IMR-90 (cell line): ENCODE measurements around the gene ACSF2. TPM values are rescaled to one million over a fixed set of nuclear protein-coding genes. Genes with fewer than 3 reads are reported as not detected.

Experiments
- ATAC-seq: fragments of 200-7000 bp; cut with Tn5 transposase; 2 replicates; pipeline ENCODE4 v1.9.1; 2020; ENCODE audit warnings: low read depth, mild to moderate bottlenecking, moderate library complexity
- BruUV-seq: library from RNA; stranded (reverse); fragments of 400-500 nt; replicated peaks from 2 replicates; lab custom pipeline; 2021; lab: Mats Ljungman, UMichigan
- CTCF ChIA-PET: fragments of 300-600 bp; formaldehyde crosslinking; extraction: SDS; loops from one replicate; lab custom pipeline; 2021; ENCODE audit warnings: antibody characterized with exemption; lab: Yijun Ruan, JAX
- POLR2A ChIA-PET: fragments of 300-600 bp; sonication (Branson Sonifier 250); formaldehyde crosslinking; loops from one replicate; lab custom pipeline; 2022; ENCODE audit warnings: antibody characterized with exemption; ENCODE audit not compliant: unreplicated experiment; lab: Charles Lee
- DNase-seq: peaks from one replicate; pipeline ENCODE4 v3.0.0; 2013
- H2AFZ ChIP-seq: replicated peaks from 2 replicates; pipeline ENCODE3; 2013; ENCODE audit warnings: low read length, mild to moderate bottlenecking; ENCODE audit not compliant: poor library complexity
- H2AK5ac ChIP-seq: 2 replicates; pipeline ENCODE4 v1.6.1; 2013; ENCODE audit warnings: low read depth, low read length, inconsistent platforms
- H2AK9ac ChIP-seq: replicated peaks from 2 replicates; pipeline ENCODE3; 2013; ENCODE audit warnings: mild to moderate bottlenecking, low read depth, low read length, moderate library complexity; ENCODE audit not compliant: poor library complexity
- H2BK120ac ChIP-seq: 2 replicates; pipeline ENCODE4 v1.6.1; 2013; ENCODE audit warnings: low read depth, low read length, inconsistent platforms
- H2BK15ac ChIP-seq: 3 replicates; pipeline ENCODE4 v1.6.1; 2013; ENCODE audit warnings: low read depth, low read length, inconsistent platforms
- H2BK20ac ChIP-seq: 2 replicates; pipeline ENCODE4 v1.6.1; 2013; ENCODE audit warnings: low read depth, mild to moderate bottlenecking, inconsistent platforms, low read length, moderate library complexity
- H2BK5ac ChIP-seq: 2 replicates; pipeline ENCODE4 v1.6.1; 2013; ENCODE audit warnings: mild to moderate bottlenecking, low read depth, low read length, inconsistent platforms; ENCODE audit not compliant: poor library complexity, severe bottlenecking
- H3K14ac ChIP-seq: replicated peaks from 2 replicates; pipeline ENCODE4 v1.6.1; 2013; ENCODE audit warnings: low read depth, low read length, inconsistent platforms
- H3K18ac ChIP-seq: 2 replicates; pipeline ENCODE4 v1.6.1; 2013; ENCODE audit warnings: low read depth, low read length, control low read depth
- H3K23ac ChIP-seq: 2 replicates; pipeline ENCODE4 v1.6.1; 2013; ENCODE audit warnings: low read depth, low read length, inconsistent platforms
- H3K27ac ChIP-seq: 2 replicates; pipeline ENCODE4 v1.5.1; 2013; ENCODE audit warnings: mild to moderate bottlenecking, control low read depth, low read length; ENCODE audit not compliant: insufficient read depth
- H3K27me3 ChIP-seq: 2 replicates; pipeline ENCODE4 v1.6.1; 2013; ENCODE audit warnings: low read length; ENCODE audit not compliant: control insufficient read depth, insufficient read depth
- H3K36me3 ChIP-seq: 2 replicates; pipeline ENCODE4 v1.6.1; 2013; ENCODE audit warnings: low read length, mixed read lengths; ENCODE audit not compliant: control insufficient read depth, insufficient read depth
- H3K4ac ChIP-seq: 2 replicates; pipeline ENCODE4 v1.6.1; 2013; ENCODE audit warnings: low read depth, low read length, inconsistent platforms
- H3K4me1 ChIP-seq: 2 replicates; pipeline ENCODE4 v1.6.1; 2013; ENCODE audit warnings: low read length, mixed read lengths; ENCODE audit not compliant: control insufficient read depth, insufficient read depth
- H3K4me2 ChIP-seq: 2 replicates; pipeline ENCODE4 v1.6.1; 2013; ENCODE audit warnings: low read depth, mild to moderate bottlenecking, control low read depth, low read length, moderate library complexity
- H3K4me3 ChIP-seq: 2 replicates; pipeline ENCODE4 v1.5.1; 2013; ENCODE audit warnings: low read depth, mild to moderate bottlenecking, control low read depth, low read length, moderate library complexity; ENCODE audit not compliant: insufficient read depth
- H3K56ac ChIP-seq: 2 replicates; pipeline ENCODE4 v1.6.1; 2013; ENCODE audit warnings: low read length, inconsistent platforms; ENCODE audit not compliant: insufficient read depth; ENCODE audit errors: extremely low read depth
- H3K79me1 ChIP-seq, 2 experiments: 2 replicates each; pipeline ENCODE4 v1.6.1; 2013; ENCODE audit warnings: low read length in 2 of 2, inconsistent platforms in 1 of 2, low read depth in 1 of 2
- H3K9ac ChIP-seq: 2 replicates; pipeline ENCODE4 v1.6.1; 2013; ENCODE audit warnings: low read depth, low read length, control low read depth
- H3K9me1 ChIP-seq: 2 replicates; pipeline ENCODE4 v1.6.1; 2013; ENCODE audit warnings: low read length, inconsistent platforms; ENCODE audit not compliant: insufficient read depth
- H3K9me3 ChIP-seq: 2 replicates; pipeline ENCODE4 v1.6.1; 2013; ENCODE audit warnings: low read length; ENCODE audit not compliant: control insufficient read depth, insufficient read depth
- H4K20me1 ChIP-seq: 2 replicates; pipeline ENCODE4 v1.6.1; 2013; ENCODE audit warnings: low read length, inconsistent platforms; ENCODE audit not compliant: insufficient read depth
- H4K5ac ChIP-seq: 2 replicates; pipeline ENCODE4 v1.6.1; 2013; ENCODE audit warnings: mild to moderate bottlenecking, low read depth, low read length, control low read depth
- H4K8ac ChIP-seq, 2 experiments: 2 replicates each; pipeline ENCODE4 v1.6.1; 2013; ENCODE audit warnings: low read depth in 2 of 2, low read length in 2 of 2, control low read depth in 1 of 2, inconsistent platforms in 1 of 2
- H4K91ac ChIP-seq: 2 replicates; pipeline ENCODE4 v1.6.1; 2013; ENCODE audit warnings: low read depth, low read length, inconsistent platforms; ENCODE audit not compliant: insufficient read depth
- FOS ChIP-seq: fragments of 150-350 bp; IDR thresholded peaks from 2 replicates; pipeline ENCODE4 v1.6.1; 2016; ENCODE audit warnings: low read depth, low read length
- MAFK ChIP-seq: IDR thresholded peaks from 2 replicates; pipeline ENCODE4 v1.6.1; 2012; ENCODE audit warnings: low read depth, low read length, improper control_type of control experiment
- WGBS, 2 experiments: methylation state at CpG; one replicate each; pipeline versions ENCODE4 v1.1.5 to v1.1.7; 2013; ENCODE audit warnings: missing lambda C conversion rate in 2 of 2; ENCODE audit not compliant: insufficient read length in 1 of 2; ENCODE audit errors: extremely low coverage in 2 of 2; 5-methylcytosine and 5-hydroxymethylcytosine counted together
- dilution Hi-C: fragments of 300-500 bp; cut with HindIII; formaldehyde crosslinking; loops from one replicate; pipeline ENCODE4 v1.14.3; 2018; ENCODE audit warnings: low sequenced_read_pairs; ENCODE audit not compliant: unreplicated experiment
- in situ Hi-C: fragments of 300-500 bp; cut with MboI; formaldehyde crosslinking; loops from 3 replicates; pipeline ENCODE4 v1.14.3; 2019; ENCODE audit warnings: low sequenced_read_pairs, inconsistent platforms, mixed read lengths
- intact Hi-C: fragments of 100-400 bp; cut with micrococcal nuclease; formaldehyde crosslinking; loops from 2 replicates; pipeline ENCODE4 v1.10.0; 2022
- polyA plus RNA-seq, 3 experiments: library from polyadenylated mRNA; depleted of rRNA; stranded (reverse); fragments of >200 nt; gene quantifications; 2 replicates each; pipeline ENCODE4 v1.2.3, GENCODE V29; 2012; ENCODE audit warnings: low replicate concordance in 1 of 3
- total RNA-seq: library from RNA; depleted of rRNA; stranded (reverse); fragments of >200 nt; gene quantifications from 2 replicates; pipeline ENCODE4 v1.2.3, GENCODE V29; 2012

ACSF2 gene
- total and polyA plus RNA-seq, 2 of the 4 experiments (the other 2 are of a cell fraction) = 18.5 to 27.2 TPM

- Histone ChIP-seq H3K27me3 (no peaks in the 10 kb centered on the region), H3K9me1 (0 out of 2 replicates have a peak, but pooled peaks cover 6% of the 10 kb centered on the region), H3K9me3 (no peaks in the 10 kb centered on the region), H3K4me2 (no peak overlapping the region), H3K23ac (no peak overlapping the region), H2BK5ac (no peak overlapping the region), H2BK20ac (no peak overlapping the region), H3K36me3 (peaks cover 3% of the 10 kb centered on the region; the same call in 1 of the 2 replicates), H3K14ac (no peak overlapping the region), H3K4ac (no peak overlapping the region), H3K4me3 (no peak overlapping the region), H3K27ac (no peak overlapping the region), H2BK15ac (no peak overlapping the region), H3K56ac (no peak overlapping the region), H4K20me1 (peaks cover 4% of the 10 kb centered on the region; the same call in 1 of the 2 replicates), H4K91ac (no peak overlapping the region), H4K8ac (no peak overlapping the region), H2AFZ (no peak overlapping the region), H2AK9ac (no peak overlapping the region), H3K18ac (no peak overlapping the region), H2BK120ac (no peak overlapping the region), H3K9ac (no peak overlapping the region), H2AK5ac (no peak overlapping the region), H4K5ac (no peak overlapping the region), H3K4me1 (no peaks in the 10 kb centered on the region), H3K79me1 (no peaks in the 10 kb centered on the region; a peak in 1 of 4 replicates)
- in situ Hi-C loops = no loop called here
- ATAC-seq (no peak), DNase-seq (no peak)
- TF ChIP-seq FOS (no peak), MAFK (no peak)
- dilution Hi-C loops = no loop called here
- intact Hi-C loops = no loop called here
- no TSS peak for BruUV-seq
- ChIA-PET CTCF (interaction anchor here (1.4 kb wide), 1 partner anchor 61 kb away, joined by 4 read pairs; the partner anchor contains the start of gene LRRC59), POLR2A (interaction anchor here (0.6 kb wide), 1 partner anchor 328 kb away, joined by 3 read pairs; no protein-coding TSS in a partner anchor)
- WGBS, 2 experiments = 52% methylated on average over 3 of the region's 3 CpGs; no CpG with 5 or more reads in 1 of the 2 experiments
Observed at GRCh38 chr17:50458270-50458669, 32.3 kb downstream of the ACSF2 start.
